A549 (cell line): ENCODE measurements around the gene MIB2. TPM values are rescaled to one million over a fixed set of nuclear protein-coding genes. Genes with fewer than 3 reads are reported as not detected.

Experiments used
- ATAC-seq, 2 experiments: fragments of 200-7000 bp in 1 of 2; fragments of >200 bp in 1 of 2; cut with Nextera tagmentation in 1 of 2; cut with Tn5 transposase in 1 of 2; 3 replicates each; pipeline versions ENCODE4 v1.8.0 to v1.9.1; 2018 to 2020; ENCODE audit warnings: mild to moderate bottlenecking in 1 of 2, moderate library complexity in 1 of 2
- CTCF ChIA-PET: fragments of 300-600 bp; sonication (Branson Sonifier 250); formaldehyde crosslinking; extraction: SDS; loops from one replicate; lab custom pipeline; 2021; ENCODE audit warnings: antibody characterized with exemption, inconsistent platforms; lab: Yijun Ruan, JAX
- POLR2A ChIA-PET: fragments of 350-600 bp; formaldehyde crosslinking; extraction: SDS; loops from one replicate; lab custom pipeline; 2021; ENCODE audit warnings: antibody characterized with exemption, inconsistent platforms; lab: Yijun Ruan, JAX
- DNase-seq, 2 experiments: peaks; one replicate each; pipeline versions ENCODE4 v3.0.0 to v3.0.0-alpha.2; 2011 to 2016; ENCODE audit warnings: low read depth in 1 of 2, low spot score in 1 of 2
- FAIRE-seq: peaks from 2 replicates; lab custom pipeline; 2011; peaks lifted over from hg19 to GRCh38; lab: Jason Lieb, UNC
- H3K27ac ChIP-seq, 2 experiments: fragments of >200 bp; sonication (Bioruptor Twin); formaldehyde crosslinking; 3 replicates each; pipeline ENCODE4 v1.5.1; 2016 to 2017
- H3K4me1 ChIP-seq: fragments of >200 bp; sonication (Bioruptor Twin); formaldehyde crosslinking; 3 replicates; pipeline ENCODE4 v1.6.1; 2016
- H3K4me2 ChIP-seq: fragments of >200 bp; sonication (Bioruptor Twin); formaldehyde crosslinking; 3 replicates; pipeline ENCODE4 v1.6.1; 2016
- H3K4me3 ChIP-seq: fragments of >200 bp; sonication (Bioruptor Twin); formaldehyde crosslinking; 3 replicates; pipeline ENCODE4 v1.5.1; 2016
- H3K9me3 ChIP-seq: fragments of >200 bp; sonication (Bioruptor Twin); formaldehyde crosslinking; 3 replicates; pipeline ENCODE4 v1.6.1; 2016
- BHLHE40 ChIP-seq: IDR thresholded peaks from 2 replicates; pipeline ENCODE4 v1.6.1; 2012; ENCODE audit warnings: low read depth, low read length, inconsistent platforms
- CBX8 ChIP-seq: fragments of 200-600 bp; sonication (generic); IDR thresholded peaks from 2 replicates; pipeline ENCODE4 v1.6.1; 2016
- CHD4 ChIP-seq: fragments of 200-600 bp; sonication (generic); IDR thresholded peaks from 2 replicates; pipeline ENCODE4 v1.6.1; 2016; ENCODE audit warnings: antibody characterized with exemption, mild to moderate bottlenecking, borderline replicate concordance
- ESRRA ChIP-seq: fragments of 150-350 bp; IDR thresholded peaks from 2 replicates; pipeline ENCODE4 v1.6.1; 2014; ENCODE audit warnings: mild to moderate bottlenecking, low read length, borderline replicate concordance
- FOXS1 ChIP-seq: fragments of 250-450 bp; sonication (Bioruptor Pico); IDR thresholded peaks from 2 replicates; pipeline ENCODE4 v1.5.0; 2020; ENCODE audit warnings: mild to moderate bottlenecking, moderate library complexity
- GATA3 ChIP-seq: IDR thresholded peaks from 2 replicates; pipeline ENCODE4 v1.6.1; 2012; ENCODE audit warnings: borderline replicate concordance
- HES2 ChIP-seq: fragments of >200 bp; sonication (Bioruptor Twin); formaldehyde crosslinking; IDR thresholded peaks from 2 replicates; pipeline ENCODE4 v1.6.1; 2016
- HEYL ChIP-seq: fragments of 250-450 bp; sonication (Bioruptor Pico); IDR thresholded peaks from 2 replicates; pipeline ENCODE4 v1.8.0; 2021; ENCODE audit warnings: mild to moderate bottlenecking, moderate library complexity
- HOXA7 ChIP-seq: fragments of 250-450 bp; sonication (Bioruptor Pico); IDR thresholded peaks from 2 replicates; pipeline ENCODE4 v1.5.0; 2020; ENCODE audit warnings: mild to moderate bottlenecking, moderate library complexity
- HOXB5 ChIP-seq: fragments of 250-450 bp; sonication (Bioruptor Pico); IDR thresholded peaks from 2 replicates; pipeline ENCODE4 v1.5.0; 2020; ENCODE audit warnings: mild to moderate bottlenecking, moderate library complexity
- JUNB ChIP-seq: fragments of >200 bp; sonication (Bioruptor Twin); formaldehyde crosslinking; IDR thresholded peaks from 2 replicates; pipeline ENCODE4 v1.6.1; 2016
- KDM1A ChIP-seq: fragments of 200-600 bp; sonication (generic); IDR thresholded peaks from 2 replicates; pipeline ENCODE4 v1.6.1; 2016; ENCODE audit warnings: low read depth, mild to moderate bottlenecking
- MAX ChIP-seq: IDR thresholded peaks from 2 replicates; pipeline ENCODE4 v1.6.1; 2012
- NR3C1 ChIP-seq: fragments of >200 bp; sonication (Bioruptor Twin); formaldehyde crosslinking; IDR thresholded peaks from 3 replicates; pipeline ENCODE4 v1.6.1; 2017
- PBX3 ChIP-seq: IDR thresholded peaks from 2 replicates; pipeline ENCODE4 v1.6.1; 2012
- POLR2AphosphoS2 ChIP-seq: conservative IDR thresholded peaks from 2 replicates; pipeline ENCODE4 v1.6.1; 2012; ENCODE audit warnings: low read length, improper control_type of control experiment, inconsistent platforms
- RARB ChIP-seq: fragments of 250-450 bp; sonication (Bioruptor Pico); IDR thresholded peaks from 2 replicates; pipeline ENCODE4 v1.8.0; 2021; ENCODE audit warnings: mild to moderate bottlenecking, moderate library complexity
- RFX5 ChIP-seq: fragments of 450-650 bp; IDR thresholded peaks from 2 replicates; pipeline ENCODE4 v1.7.1; 2014; ENCODE audit warnings: antibody characterized with exemption, mild to moderate bottlenecking, moderate library complexity
- RNF2 ChIP-seq: fragments of 200-600 bp; sonication (generic); IDR thresholded peaks from 2 replicates; pipeline ENCODE4 v1.6.1; 2016; ENCODE audit warnings: low read depth, mild to moderate bottlenecking, antibody characterized with exemption, moderate library complexity, borderline replicate concordance
- SMC3 ChIP-seq: fragments of >200 bp; sonication (Bioruptor Twin); formaldehyde crosslinking; IDR thresholded peaks from 3 replicates; pipeline ENCODE4 v1.6.1; 2018; ENCODE audit warnings: inconsistent platforms
- SREBF2 ChIP-seq: fragments of 450-650 bp; IDR thresholded peaks from 2 replicates; pipeline ENCODE4 v1.6.1; 2014; ENCODE audit warnings: mild to moderate bottlenecking, moderate library complexity
- ZC3H11A ChIP-seq: fragments of 450-650 bp; IDR thresholded peaks from 2 replicates; pipeline ENCODE4 v1.6.1; 2014; ENCODE audit warnings: antibody characterized with exemption, mild to moderate bottlenecking
- ZNF302 ChIP-seq: fragments of 250-450 bp; sonication (Bioruptor Pico); IDR thresholded peaks from 2 replicates; pipeline ENCODE4 v1.9.0; 2021; ENCODE audit warnings: inconsistent platforms, mild to moderate bottlenecking, moderate library complexity
- WGBS: methylation state at CpG from one replicate; pipeline ENCODE4 v1.1.6; 2017; ENCODE audit errors: missing lambda C conversion rate; 5-methylcytosine and 5-hydroxymethylcytosine counted together
- polyA plus RNA-seq, 4 experiments: library from polyadenylated mRNA; depleted of rRNA in 3 of 4; stranded (reverse); fragments of >200 nt; fragmentation: RNase III in 1 of 4; extraction: RNeasy Plus Mini Kit Qiagen cat#74134 plus additional on column Dnase treatment in 1 of 4; gene quantifications; 2 replicates in 3 of 4; 3 replicates in 1 of 4; pipeline ENCODE4 v1.2.3, GENCODE V29; 2011 to 2017
- TF ChIP-seq, protein P1 (sequence below): fragments of >200 bp; sonication (Bioruptor Twin); formaldehyde crosslinking; IDR thresholded peaks from 3 replicates; pipeline ENCODE4 v1.5.1; 2016
- TF ChIP-seq, protein P2 (sequence below): IDR thresholded peaks from 2 replicates; pipeline ENCODE4 v1.6.1; 2012; ENCODE audit warnings: low read depth, borderline replicate concordance

The MIB2 gene
- polyA plus RNA-seq, 2 of the 4 experiments (the other 2 are of a cell fraction), result 5.1 to 20.0 TPM

DNA sequence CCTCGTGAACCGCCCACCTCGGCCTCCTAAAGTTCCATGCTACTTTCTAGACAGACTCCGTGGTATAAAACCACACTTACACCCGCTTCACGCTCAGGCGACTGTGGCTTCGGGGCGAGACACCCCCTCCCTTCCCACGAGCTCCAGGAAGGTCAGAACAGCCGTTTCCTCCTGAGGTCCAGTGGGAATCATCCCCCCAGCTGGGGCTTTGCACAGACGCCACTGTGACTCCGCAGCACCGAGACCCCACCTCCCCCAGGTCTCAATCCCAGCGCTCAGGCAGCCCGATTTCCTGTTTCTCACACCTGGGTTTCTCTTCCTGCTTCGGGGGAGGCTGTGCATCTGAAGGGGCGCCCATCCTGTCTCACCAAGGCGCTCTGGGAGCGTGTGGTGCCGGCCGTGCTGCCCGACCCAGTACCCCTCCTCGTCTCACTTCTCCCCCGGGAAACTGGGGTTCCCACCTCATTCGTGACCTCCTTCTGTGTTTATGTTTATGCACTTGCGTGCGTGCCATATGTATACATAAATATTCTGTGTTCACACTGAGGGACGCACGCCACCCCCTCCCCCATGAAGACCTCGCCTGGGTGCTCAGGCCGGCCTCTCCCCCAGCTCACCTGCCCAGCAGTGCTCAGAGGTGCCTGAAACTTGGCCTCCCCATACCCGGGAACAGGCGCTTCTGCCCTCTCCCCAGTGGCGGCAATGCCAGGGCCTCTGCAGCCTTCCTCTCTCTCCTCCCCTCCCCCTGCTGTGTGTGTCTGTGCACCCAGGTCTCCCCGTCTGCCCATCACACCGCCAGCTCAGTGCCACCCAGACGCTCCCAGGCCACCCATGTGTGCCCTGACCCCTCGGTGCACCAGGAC lies 62.6 kb downstream of the MIB2 start:
- no peak; a peak in 1 of 6 replicates for ATAC-seq
- WGBS, result 96% methylated on average over 37 of the region's 39 CpGs
- H3K27ac ChIP-seq, result peak overlapping the region in 1 of 2 experiments; percentile 56; a peak in 2 of 6 replicates
- H3K4me3 ChIP-seq, result no peak overlapping the region
- DNase-seq, result no peak
- FAIRE-seq, result no peak
- CTCF ChIA-PET, result interaction anchor here (0.5 to 1.5 kb wide), 3 partner anchors 12 to 234 kb away, joined by 4 to 5 read pairs (median 4); partner anchors contain the start of gene CDK11A
- POLR2A ChIA-PET, result no interaction called here
- H3K4me1 ChIP-seq, result peaks cover 7% of the 10 kb centered on the region; the same call in 1 of the 3 replicates
- no peaks in the 10 kb centered on the region for H3K9me3 ChIP-seq
- TF ChIP-seq HEYL (no peak), POLR2AphosphoS2 (no peak), SREBF2 (no peak), SMC3 (no peak), GATA3 (no peak), RNF2 (no peak), ZC3H11A (no peak), HOXA7 (CRISPR knock-in tag) (no peak), MAX (no peak), KDM1A (no peak), RFX5 (no peak), NR3C1 (no peak), HOXB5 (CRISPR knock-in tag) (no peak), CBX8 (no peak), HES2 (no peak)
- TF ChIP-seq, protein P1, sequence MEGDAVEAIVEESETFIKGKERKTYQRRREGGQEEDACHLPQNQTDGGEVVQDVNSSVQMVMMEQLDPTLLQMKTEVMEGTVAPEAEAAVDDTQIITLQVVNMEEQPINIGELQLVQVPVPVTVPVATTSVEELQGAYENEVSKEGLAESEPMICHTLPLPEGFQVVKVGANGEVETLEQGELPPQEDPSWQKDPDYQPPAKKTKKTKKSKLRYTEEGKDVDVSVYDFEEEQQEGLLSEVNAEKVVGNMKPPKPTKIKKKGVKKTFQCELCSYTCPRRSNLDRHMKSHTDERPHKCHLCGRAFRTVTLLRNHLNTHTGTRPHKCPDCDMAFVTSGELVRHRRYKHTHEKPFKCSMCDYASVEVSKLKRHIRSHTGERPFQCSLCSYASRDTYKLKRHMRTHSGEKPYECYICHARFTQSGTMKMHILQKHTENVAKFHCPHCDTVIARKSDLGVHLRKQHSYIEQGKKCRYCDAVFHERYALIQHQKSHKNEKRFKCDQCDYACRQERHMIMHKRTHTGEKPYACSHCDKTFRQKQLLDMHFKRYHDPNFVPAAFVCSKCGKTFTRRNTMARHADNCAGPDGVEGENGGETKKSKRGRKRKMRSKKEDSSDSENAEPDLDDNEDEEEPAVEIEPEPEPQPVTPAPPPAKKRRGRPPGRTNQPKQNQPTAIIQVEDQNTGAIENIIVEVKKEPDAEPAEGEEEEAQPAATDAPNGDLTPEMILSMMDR, result no peak
- H3K4me2 ChIP-seq, result no peak overlapping the region

DNA sequence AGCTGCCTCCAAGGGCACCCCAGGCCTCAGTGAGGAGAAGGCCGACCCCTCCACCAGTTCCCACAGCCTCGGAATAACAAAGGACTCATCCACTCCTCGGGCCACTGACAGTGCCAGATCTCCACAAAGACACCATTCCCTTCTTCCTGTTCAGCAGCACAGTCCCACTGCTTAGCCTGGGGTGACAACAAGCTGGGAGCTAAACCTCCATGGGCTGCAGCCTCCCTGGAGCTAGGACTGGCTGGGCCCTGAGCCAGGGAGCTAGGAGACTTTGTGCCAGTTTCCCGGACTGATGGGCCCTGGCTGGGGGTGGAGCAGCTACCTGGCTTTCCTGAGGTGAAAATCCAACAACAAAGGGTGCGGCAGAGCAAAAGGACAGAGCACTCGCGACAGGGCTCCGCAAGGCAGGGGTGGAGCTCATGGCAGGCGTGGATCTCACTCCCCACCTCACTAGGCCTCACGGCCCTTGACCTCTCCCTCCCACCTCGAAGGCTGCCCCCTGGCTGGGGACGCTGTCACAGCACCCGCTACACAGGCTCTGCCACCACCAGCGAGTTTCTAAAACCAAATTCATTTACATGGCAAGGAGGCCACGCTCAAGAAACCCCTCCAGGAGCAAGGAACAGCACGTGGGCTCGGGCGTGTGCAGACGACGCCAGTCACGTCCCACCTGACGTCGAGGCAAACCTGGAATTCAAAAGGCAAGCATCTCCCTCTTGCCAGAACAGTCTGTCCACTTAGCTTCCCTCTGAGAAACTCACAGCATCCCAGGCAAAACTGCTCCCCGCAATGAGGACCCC lies 63.5 kb downstream of the MIB2 start:
- DNase-seq, result peak; percentile 12 to 37
- peak; percentile 60 to 81; a peak in 3 of 6 replicates for ATAC-seq
- ChIA-PET POLR2A (no interaction called here), CTCF (interaction anchor here (0.5 to 1.5 kb wide), 3 partner anchors 13 to 235 kb away, joined by 4 to 5 read pairs (median 4); partner anchors contain the start of gene CDK11A)
- Histone ChIP-seq H3K4me2 (no peak overlapping the region), H3K4me1 (peaks cover 7% of the 10 kb centered on the region; the same call in 1 of the 3 replicates), H3K4me3 (no peak overlapping the region), H3K27ac (peak overlapping the region in 1 of 2 experiments; percentile 56; a peak in 3 of 6 replicates), H3K9me3 (no peaks in the 10 kb centered on the region)
- FAIRE-seq, result no peak
- no peak for TF ChIP-seq HOXB5 (CRISPR knock-in tag)
- TF ChIP-seq ESRRA, result no peak
- no peak for TF ChIP-seq PBX3
- TF ChIP-seq ZNF302, result no peak
- no peak for TF ChIP-seq CHD4
- no peak for TF ChIP-seq FOXS1 (CRISPR knock-in tag)
- TF ChIP-seq, protein P2, sequence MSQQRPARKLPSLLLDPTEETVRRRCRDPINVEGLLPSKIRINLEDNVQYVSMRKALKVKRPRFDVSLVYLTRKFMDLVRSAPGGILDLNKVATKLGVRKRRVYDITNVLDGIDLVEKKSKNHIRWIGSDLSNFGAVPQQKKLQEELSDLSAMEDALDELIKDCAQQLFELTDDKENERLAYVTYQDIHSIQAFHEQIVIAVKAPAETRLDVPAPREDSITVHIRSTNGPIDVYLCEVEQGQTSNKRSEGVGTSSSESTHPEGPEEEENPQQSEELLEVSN, result no peak
- TF ChIP-seq RARB (CRISPR knock-in tag), result no peak
- TF ChIP-seq BHLHE40, result no peak
- TF ChIP-seq NR3C1, result no peak
- TF ChIP-seq MAX, result no peak
- no peak for TF ChIP-seq JUNB
- WGBS, result 77% methylated on average over 23 of the region's 24 CpGs
